Testis (tissue), 3 donors: ENCODE data around the gene RPS26. TPM values are rescaled to one million over a fixed set of nuclear protein-coding genes. Genes with fewer than 3 reads are reported as not detected.
"Not testable (repeated sequence)": the region's sequence is repeated elsewhere in the genome, so short reads cannot be mapped to it uniquely, and the experiment has no call there.

Source experiments
- DNase-seq: peaks from one replicate; pipeline ENCODE4 v3.0.0-alpha.2; 2019
- H3K27ac ChIP-seq, 2 donors: fragments of 200-600 bp; sonication (generic); one replicate each; pipeline ENCODE4 v1.5.1; 2019
- H3K27me3 ChIP-seq: fragments of 200-600 bp; sonication (generic); one replicate; pipeline ENCODE4 v1.5.1; 2019
- H3K36me3 ChIP-seq: fragments of 200-600 bp; sonication (generic); one replicate; pipeline ENCODE4 v1.5.1; 2017; ENCODE audit warnings: low read depth; ENCODE audit errors: missing control alignments
- H3K4me1 ChIP-seq: fragments of 200-600 bp; sonication (generic); one replicate; pipeline ENCODE4 v1.5.1; 2019
- H3K4me3 ChIP-seq, 2 donors: fragments of 200-600 bp; sonication (generic); one replicate each; pipeline ENCODE4 v1.5.1; 2017 to 2019
- H3K9me3 ChIP-seq: fragments of 200-600 bp; sonication (generic); one replicate; pipeline ENCODE4 v1.5.1; 2017
- CTCF ChIP-seq, 3 experiments: fragments of 450-650 bp in 2 of 3; fragments of 200-600 bp in 1 of 3; sonication (generic) in 1 of 3; IDR thresholded peaks; one replicate each; pipeline ENCODE4 v1.5.1; 2016 to 2019; ENCODE audit warnings: antibody characterized with exemption in 3 of 3, mild to moderate bottlenecking in 2 of 3, moderate library complexity in 1 of 3
- POLR2A ChIP-seq: fragments of 450-650 bp; IDR thresholded peaks from one replicate; pipeline ENCODE4 v1.6.1; 2017; ENCODE audit warnings: antibody characterized with exemption, mild to moderate bottlenecking, moderate library complexity
- WGBS, 2 donors: methylation state at CpG; one replicate each; pipeline ENCODE4 v1.1.5; 2018; 5-methylcytosine and 5-hydroxymethylcytosine counted together
- intact Hi-C: fragments of 100-400 bp; cut with DNase I; formaldehyde crosslinking; loops from one replicate; pipeline ENCODE4 v1.15.1; 2023; ENCODE audit warnings: low total_unique reads
- polyA plus RNA-seq: library from polyadenylated mRNA; stranded (reverse); fragments of 350-450 nt; fragmentation: Illumina TruSeq; extraction: RNeasy Lipid Tissue Mini Kit (QIAGEN cat#74804); gene quantifications from one replicate; pipeline ENCODE4 v1.2.3, GENCODE V29; 2014; ENCODE audit warnings: low read depth, low replicate concordance; ENCODE audit not compliant: insufficient read depth
- total RNA-seq, 2 donors: library from RNA; depleted of rRNA; stranded (reverse); fragments of >200 nt; gene quantifications; one replicate each; pipeline ENCODE4 v1.2.3, GENCODE V29; 2016

The RPS26 gene
- total and polyA plus RNA-seq, 3 donors from 2014 or later = 197 to 568 (median 395) TPM

GRCh38 chr12:55996715-55997534, 44.8 kb upstream of the RPS26 start, which contains the start of gene SUOX:
Gene SUOX, plus strand, starts transcription at chr12:55997276. Its CDS starts 4,946 bp downstream, at chr12:56002222.
- Histone ChIP-seq H3K4me1 (peaks cover 13% of the 10 kb centered on the region), H3K9me3 (no peaks in the 10 kb centered on the region), H3K27me3 (no peaks in the 10 kb centered on the region), H3K36me3 (no peaks in the 10 kb centered on the region), H3K27ac (peak within 1 kb of the TSS; percentile 68 to 74), H3K4me3 (peak within 1 kb of the TSS; percentile 43 to 68)
- DNase-seq = peak; percentile 98
- intact Hi-C loops = no loop called here
- 1% methylated on average over 19 to 27 of the region's 27 CpGs for WGBS, 2 donors
- TF ChIP-seq CTCF (IDR thresholded peaks at IDR 0.05) = no peak
- TF ChIP-seq POLR2A = no peak

GRCh38 chr12:55997535-55997859, 44.2 kb upstream of the RPS26 start:
- Histone ChIP-seq H3K27me3 (no peaks in the 10 kb centered on the region), H3K36me3 (no peaks in the 10 kb centered on the region), H3K4me3 (peak overlapping the region; percentile 43 to 68), H3K4me1 (peaks cover 13% of the 10 kb centered on the region), H3K27ac (peak overlapping the region; percentile 68 to 74), H3K9me3 (no peaks in the 10 kb centered on the region)
- WGBS, 2 donors = 0% methylated on average over 4 of the region's 5 CpGs
- no peak for DNase-seq
- TF ChIP-seq CTCF (IDR thresholded peaks at IDR 0.05) (no peak), POLR2A (no peak)
- intact Hi-C loops = no loop called here

- DNase-seq = not testable (repeated sequence)
Measured at GRCh38 chr12:55999522-55999921, 42.2 kb upstream of the RPS26 start.

GRCh38 chr12:55999999-56000540, 41.6 kb upstream of the RPS26 start:
- H3K36me3 ChIP-seq, H3K9me3 ChIP-seq, intact Hi-C loops, H3K27me3 ChIP-seq, DNase-seq, H3K27ac ChIP-seq: not testable (repeated sequence)
- Histone ChIP-seq H3K4me1 (peaks cover 13% of the 10 kb centered on the region), H3K4me3 (peak overlapping the region; percentile 0 to 45)
- WGBS, 2 donors = 81 to 86% methylated on average over 11 to 33 of the region's 33 CpGs

More at GRCh38 chr12:55999522-55999921, 42.2 kb upstream of the RPS26 start:
- H3K27me3 ChIP-seq, H3K9me3 ChIP-seq, intact Hi-C loops, H3K36me3 ChIP-seq, H3K4me3 ChIP-seq, H3K27ac ChIP-seq: not testable (repeated sequence)
- WGBS, 2 donors = 61 to 74% methylated on average over 6 of the region's 6 CpGs
- H3K4me1 ChIP-seq = peaks cover 13% of the 10 kb centered on the region

GRCh38 chr12:56001487-56002100, 40.1 kb upstream of the RPS26 start:
- no peak for TF ChIP-seq POLR2A
- Histone ChIP-seq H3K27ac (no peak overlapping the region), H3K36me3 (no peaks in the 10 kb centered on the region), H3K27me3 (no peaks in the 10 kb centered on the region), H3K4me3 (no peak overlapping the region), H3K9me3 (no peaks in the 10 kb centered on the region), H3K4me1 (peaks cover 7% of the 10 kb centered on the region)
- no peak for DNase-seq
- WGBS, 2 donors = 80 to 89% methylated on average over 7 of the region's 7 CpGs
- intact Hi-C loops = no loop called here

GRCh38 chr12:56003376-56003775, 38.3 kb upstream of the RPS26 start:
- H3K4me3 ChIP-seq, intact Hi-C loops, H3K4me1 ChIP-seq, H3K27me3 ChIP-seq, H3K27ac ChIP-seq, H3K9me3 ChIP-seq, H3K36me3 ChIP-seq, DNase-seq: not testable (repeated sequence)
- 73 to 97% methylated on average over 4 to 5 of the region's 5 CpGs for WGBS, 2 donors
